GM18498 (cell line): ENCODE results near the gene BLTP2.

Source experiments
- ATAC-seq: cut with Tn5 transposase; IDR thresholded peaks from one replicate; pipeline ENCODE4 v1.9.1; 2021; ENCODE audit warnings: mild to moderate bottlenecking, moderate library complexity; ENCODE audit not compliant: unreplicated experiment

Gene BLTP2

DNA sequence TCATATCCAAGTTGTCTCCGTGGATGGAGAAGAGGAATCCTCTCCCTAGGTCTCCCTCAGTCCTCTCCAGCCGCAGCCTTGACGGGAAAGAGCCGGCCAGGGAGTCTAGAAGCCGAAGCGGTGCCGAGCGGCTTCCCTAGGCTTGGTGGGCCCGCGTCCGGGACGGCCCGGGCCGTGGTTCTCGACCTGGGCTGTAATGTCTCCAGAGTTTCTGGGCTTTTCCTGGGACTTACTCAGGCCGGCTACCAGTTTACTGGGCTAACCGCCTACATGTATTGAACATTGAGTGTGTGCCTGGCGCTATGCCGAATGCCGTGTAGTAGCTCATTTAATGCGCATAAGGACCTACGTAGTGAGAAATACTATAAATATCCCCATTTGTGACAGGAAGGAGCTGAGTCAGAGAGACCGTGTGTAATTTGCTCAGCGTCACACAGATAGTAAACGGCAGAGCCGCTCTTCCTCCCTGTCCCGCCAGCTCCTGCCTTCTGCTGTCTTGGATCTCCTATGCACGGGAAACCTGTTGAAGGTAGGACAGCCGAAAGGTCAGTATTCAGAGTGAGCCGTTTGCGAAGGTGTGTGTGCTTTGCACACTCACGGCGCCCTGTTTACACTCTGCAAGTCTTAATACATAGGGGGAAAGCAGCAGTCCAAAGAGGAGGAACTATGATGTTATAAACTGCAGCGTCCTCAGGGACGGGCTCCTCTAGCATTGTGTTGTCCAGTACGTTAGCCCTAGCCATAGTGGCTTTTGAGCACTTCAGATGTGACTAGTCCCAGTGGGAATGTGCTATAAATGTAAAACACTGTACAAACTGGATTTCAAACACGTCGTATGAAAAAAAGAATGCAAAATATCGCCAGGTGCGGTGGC is 45.4 kb downstream of the BLTP2 start:
- peak; percentile 37 for ATAC-seq

DNA sequence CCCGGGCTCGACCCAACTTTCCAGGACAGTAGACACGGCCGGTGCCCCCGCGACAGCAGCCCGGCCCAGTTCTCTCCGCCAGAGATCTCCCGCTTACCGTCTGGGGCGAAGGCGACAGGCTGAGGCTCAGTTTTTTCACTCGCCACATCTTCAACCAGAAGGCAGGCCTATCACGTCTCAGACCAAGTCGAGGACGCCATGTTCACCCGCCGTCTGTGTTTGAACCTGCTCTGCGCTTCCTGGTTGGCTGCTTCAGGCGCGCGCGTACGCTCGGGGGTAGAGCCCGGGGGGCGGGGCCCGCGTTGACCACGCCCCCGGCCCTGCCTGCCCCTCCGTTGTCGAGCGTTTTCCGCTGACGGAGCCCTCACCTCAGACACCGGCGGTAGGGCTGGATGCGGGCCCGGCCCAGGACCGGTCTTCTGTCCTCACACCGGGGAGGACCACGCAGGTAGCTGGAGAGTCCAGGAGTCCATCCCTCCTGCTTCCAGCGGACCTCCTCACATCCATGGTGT is 46.1 kb downstream of the BLTP2 start, which contains the start of gene SPAG5:
SPAG5 (minus strand) TSS at position 227 of the 512 bp plus-strand sequence; CDS start at position 148, 79 bp downstream.
- peak; percentile 87 for ATAC-seq

DNA sequence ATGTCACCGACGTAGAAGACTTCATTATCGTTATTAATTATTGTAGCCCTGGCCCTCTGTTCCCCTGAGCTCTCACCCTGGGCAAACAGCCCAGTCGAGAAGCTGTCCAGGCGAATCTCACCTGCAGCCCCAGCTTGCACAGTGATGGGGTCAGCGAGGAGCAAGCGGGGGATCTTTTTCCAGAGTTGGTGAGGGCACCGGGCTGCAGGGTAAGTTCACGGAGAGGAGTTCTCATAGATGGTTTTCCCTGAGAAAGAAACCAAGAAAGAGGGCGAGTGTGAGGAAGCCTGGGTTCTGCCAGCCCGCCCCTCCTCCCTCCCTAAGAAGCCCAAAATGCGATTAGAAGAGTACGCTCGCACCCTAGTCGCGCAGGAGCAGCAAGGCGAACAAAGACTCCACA is 46.6 kb downstream of the BLTP2 start:
- peak; percentile 14 for ATAC-seq

DNA sequence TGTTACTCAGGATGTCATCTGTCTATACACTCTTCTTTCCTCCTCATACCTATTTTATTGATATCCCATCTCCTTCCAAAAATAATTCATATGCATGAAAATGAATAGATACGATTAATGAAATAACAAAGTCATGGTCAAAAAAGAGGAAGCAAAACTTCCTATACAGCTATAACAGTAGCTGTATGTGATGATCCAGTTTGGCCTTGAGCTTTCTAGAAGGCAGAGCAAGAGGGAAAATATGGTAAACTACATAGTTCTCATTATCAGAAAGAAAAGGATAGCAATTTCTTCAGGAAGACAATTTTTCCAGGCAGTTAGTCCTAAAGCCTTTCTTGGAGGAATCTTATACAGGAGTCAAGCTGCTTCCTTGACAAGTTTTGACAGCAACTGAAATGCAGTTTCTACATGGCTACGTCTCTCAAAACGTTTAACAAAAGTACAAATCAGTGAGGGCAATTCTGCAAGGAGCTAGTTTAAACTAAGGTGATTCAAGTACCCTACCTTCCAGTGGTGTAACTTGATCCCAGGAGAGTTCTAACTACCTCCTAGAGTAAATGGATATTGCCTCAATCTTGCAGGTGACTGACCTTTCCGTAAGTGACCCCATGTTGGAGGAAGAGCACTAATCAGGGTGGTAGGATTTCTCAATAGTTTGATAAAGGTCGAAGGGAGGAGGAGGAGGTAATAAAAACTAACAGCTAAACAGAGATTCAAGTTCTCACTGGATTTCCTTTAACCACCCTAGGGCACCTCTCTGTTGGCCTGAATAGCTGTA is 47.2 kb downstream of the BLTP2 start:
- ATAC-seq: no peak
